ENCODE results near the gene HOXC5. TPM values are rescaled to one million over a fixed set of nuclear protein-coding genes. Genes with fewer than 3 reads are reported as not detected.

Gene HOXC5
- not detected in 2 replicates for total RNA-seq

DNA sequence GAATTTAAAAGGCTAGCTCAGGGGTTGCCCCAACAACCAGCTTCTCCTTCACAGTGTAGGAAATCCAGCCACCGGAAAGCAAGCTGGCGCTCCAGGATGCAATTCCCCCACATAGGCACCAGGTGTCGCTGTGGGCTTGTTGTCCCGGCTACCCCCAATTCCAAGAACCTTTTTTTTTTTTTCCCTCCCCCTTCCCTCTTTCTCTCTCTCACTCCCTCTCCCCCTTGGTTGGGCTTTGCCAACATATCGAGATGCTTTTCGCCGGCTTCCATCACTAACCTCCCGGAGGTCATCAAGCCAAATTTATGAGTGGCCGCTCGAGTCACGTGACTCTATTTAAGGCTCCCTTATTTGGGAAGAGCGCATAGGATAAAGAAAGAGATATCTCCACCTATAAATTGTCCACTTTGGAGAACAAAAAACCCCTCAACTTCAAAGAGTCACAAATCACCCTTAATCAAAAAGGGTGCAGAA, at the start of gene HOXC5:
Gene HOXC5 (plus strand): TSS at position 424 of the 474 bp plus-strand sequence. CDS start 73 bp downstream, outside the sequence.

DNA sequence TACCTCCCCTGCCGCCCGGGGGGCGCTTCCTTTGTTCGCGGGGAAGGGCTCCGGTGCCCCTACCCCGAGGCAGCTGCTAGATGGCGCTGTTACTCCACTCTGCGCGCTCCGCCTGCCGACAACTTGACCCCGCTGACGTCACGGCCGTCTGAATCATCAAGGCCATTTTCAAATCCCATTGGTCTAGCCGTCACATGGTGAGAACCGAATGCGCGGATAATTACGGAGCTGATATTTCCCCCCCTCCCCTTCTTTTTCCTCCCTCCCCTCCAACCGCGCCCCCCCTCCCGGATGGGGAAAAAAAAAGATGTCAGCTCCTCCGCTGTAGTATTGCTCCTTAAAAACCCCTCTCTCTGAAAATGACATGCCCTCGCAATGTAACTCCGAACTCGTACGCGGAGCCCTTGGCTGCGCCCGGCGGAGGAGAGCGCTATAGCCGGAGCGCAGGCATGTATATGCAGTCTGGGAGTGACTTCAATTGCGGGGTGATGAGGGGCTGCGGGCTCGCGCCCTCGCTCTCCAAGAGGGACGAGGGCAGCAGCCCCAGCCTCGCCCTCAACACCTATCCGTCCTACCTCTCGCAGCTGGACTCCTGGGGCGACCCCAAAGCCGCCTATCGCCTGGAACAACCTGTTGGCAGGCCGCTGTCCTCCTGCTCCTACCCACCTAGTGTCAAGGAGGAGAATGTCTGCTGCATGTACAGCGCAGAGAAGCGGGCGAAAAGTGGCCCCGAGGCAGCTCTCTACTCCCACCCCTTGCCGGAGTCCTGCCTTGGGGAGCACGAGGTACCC, 47.8 kb upstream of the HOXC5 start, which contains the start of gene HOXC10:
Gene HOXC10 (plus strand): TSS at position 246 of the 791 bp plus-strand sequence. CDS start 114 bp downstream, at position 360.

DNA sequence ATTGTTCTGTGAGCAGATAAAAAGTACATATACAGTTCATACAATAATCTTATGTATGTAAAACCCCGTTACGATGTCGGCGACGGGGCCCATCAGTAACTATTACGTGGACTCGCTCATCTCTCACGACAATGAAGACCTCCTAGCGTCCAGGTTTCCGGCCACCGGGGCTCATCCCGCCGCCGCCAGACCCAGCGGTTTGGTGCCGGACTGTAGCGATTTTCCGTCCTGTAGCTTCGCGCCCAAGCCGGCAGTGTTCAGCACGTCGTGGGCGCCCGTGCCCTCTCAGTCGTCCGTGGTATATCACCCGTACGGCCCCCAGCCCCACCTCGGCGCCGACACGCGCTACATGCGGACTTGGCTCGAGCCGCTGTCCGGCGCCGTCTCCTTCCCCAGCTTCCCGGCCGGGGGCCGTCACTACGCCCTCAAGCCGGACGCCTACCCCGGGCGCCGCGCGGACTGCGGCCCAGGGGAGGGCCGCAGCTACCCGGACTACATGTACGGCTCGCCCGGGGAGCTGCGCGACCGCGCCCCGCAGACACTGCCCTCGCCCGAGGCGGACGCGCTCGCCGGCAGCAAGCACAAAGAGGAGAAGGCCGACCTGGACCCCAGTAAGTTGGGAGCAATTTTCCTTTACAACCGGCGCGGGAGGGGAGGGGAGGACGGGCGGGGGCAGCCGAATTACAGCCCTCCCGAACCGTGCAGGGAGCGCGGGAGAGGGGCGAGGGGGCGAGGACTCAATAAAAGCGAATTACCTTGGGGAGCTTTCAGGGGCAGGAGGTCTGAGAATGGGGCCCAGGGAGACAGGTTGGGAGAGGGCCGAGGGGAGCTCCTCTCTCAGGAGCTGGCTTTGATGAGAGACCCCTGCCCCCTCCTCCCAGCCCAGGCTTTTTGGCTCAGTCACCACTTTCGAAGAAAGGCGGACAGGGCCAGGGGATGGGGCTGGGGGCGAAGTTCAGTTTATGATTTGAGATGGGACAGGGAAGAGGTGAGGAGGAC, 32.4 kb upstream of the HOXC5 start, which contains the start of gene HOXC9:
Gene HOXC9 (plus strand): TSS at position 46 of the 999 bp plus-strand sequence. CDS start 28 bp downstream, at position 74.

DNA sequence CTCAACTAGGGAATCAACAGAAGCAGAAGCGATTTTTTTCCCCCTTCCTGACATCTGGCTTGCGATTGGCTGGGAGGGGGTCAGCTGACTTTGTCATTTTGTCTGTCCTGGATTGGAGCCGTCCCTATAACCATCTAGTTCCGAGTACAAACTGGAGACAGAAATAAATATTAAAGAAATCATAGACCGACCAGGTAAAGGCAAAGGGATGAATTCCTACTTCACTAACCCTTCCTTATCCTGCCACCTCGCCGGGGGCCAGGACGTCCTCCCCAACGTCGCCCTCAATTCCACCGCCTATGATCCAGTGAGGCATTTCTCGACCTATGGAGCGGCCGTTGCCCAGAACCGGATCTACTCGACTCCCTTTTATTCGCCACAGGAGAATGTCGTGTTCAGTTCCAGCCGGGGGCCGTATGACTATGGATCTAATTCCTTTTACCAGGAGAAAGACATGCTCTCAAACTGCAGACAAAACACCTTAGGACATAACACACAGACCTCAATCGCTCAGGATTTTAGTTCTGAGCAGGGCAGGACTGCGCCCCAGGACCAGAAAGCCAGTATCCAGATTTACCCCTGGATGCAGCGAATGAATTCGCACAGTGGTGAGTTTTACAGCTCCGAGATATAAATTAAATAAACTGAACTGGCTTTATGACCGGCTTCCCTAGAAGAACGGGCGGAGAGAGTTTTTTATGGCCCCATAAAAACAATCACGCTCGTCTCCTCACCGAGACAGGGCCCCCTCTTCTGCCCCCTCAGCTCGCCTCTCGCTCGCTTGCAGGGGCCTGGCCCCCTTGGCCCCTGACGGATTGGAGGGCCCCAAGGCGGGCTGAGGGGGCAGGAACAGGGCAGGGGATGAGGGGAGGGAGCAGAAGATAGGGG, 4.3 kb upstream of the HOXC5 start, which contains the start of gene HOXC6:
Gene HOXC6 (plus strand): TSS at position 127 of the 888 bp plus-strand sequence. CDS start 82 bp downstream, at position 209.

DNA sequence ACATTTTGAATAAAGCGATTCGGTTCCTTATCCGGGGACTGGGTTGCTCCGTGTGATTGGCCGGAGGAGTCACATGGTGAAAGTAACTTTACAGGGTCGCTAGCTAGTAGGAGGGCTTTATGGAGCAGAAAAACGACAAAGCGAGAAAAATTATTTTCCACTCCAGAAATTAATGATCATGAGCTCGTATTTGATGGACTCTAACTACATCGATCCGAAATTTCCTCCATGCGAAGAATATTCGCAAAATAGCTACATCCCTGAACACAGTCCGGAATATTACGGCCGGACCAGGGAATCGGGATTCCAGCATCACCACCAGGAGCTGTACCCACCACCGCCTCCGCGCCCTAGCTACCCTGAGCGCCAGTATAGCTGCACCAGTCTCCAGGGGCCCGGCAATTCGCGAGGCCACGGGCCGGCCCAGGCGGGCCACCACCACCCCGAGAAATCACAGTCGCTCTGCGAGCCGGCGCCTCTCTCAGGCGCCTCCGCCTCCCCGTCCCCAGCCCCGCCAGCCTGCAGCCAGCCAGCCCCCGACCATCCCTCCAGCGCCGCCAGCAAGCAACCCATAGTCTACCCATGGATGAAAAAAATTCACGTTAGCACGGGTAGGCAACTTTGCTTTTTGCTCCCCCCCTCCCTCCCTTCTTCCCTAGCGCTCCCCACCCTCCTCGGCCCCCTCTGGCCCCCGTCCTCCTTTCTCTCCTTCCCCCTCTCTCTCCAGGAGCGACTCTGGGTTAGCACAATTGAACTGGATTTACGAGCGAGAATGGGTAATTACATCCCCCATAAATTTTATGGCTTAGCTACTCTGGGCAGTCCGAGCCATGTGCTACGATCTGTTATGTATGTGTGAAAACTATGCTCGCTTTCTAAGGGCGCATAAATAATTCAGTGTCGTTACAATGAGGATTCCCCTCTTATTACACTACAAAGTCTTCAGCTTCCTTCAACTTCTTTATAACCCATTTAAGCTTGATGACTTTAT, 21.2 kb downstream of the HOXC5 start, which contains the start of gene HOXC4:
Gene HOXC4 (plus strand): TSS at position 85 of the 991 bp plus-strand sequence. CDS start 88 bp downstream, at position 173.

Other genes with a start within 250 kb of the HOXC5 start
- gene HOXC13, start 94.2 kb upstream of the HOXC5 start, total RNA-seq, result not detected in 2 replicates
- gene HOXC12, start 78.1 kb upstream of the HOXC5 start, total RNA-seq, result not detected in 2 replicates
- not detected in 2 replicates for gene HOXC11, start 59.9 kb upstream of the HOXC5 start, total RNA-seq
- gene HOTAIR, start 58.1 kb upstream of the HOXC5 start, total RNA-seq, result under 0.01 TPM in 1 of 2 replicates, not detected in the other
- gene HOXC10, start 47.9 kb upstream of the HOXC5 start, total RNA-seq, result not detected in 2 replicates
- gene HOXC9, start 32.9 kb upstream of the HOXC5 start, total RNA-seq, result not detected in 2 replicates
- not detected in 2 replicates for gene HOXC8, start 24.1 kb upstream of the HOXC5 start, total RNA-seq
- gene HOXC6, start 4.6 kb upstream of the HOXC5 start, total RNA-seq, result not detected in 2 replicates
- not detected in 2 replicates for gene HOXC4, start 20.8 kb downstream of the HOXC5 start, total RNA-seq
- gene SMUG1, start 155.9 kb downstream of the HOXC5 start, total RNA-seq, result 20.8 and 29.9 TPM in 2 replicates
- gene CBX5, start 247.1 kb downstream of the HOXC5 start, total RNA-seq, result 24.7 and 31.3 TPM in 2 replicates
- gene HNRNPA1, start 247.7 kb downstream of the HOXC5 start, total RNA-seq, result 510 and 602 TPM in 2 replicates

Measured in epithelial cell of umbilical artery (primary cell).